H9 (cell line): ENCODE measurements around the gene CDH13. TPM values are rescaled to one million over a fixed set of nuclear protein-coding genes. Genes with fewer than 3 reads are reported as not detected.

Experiments
- DNase-seq: peaks from one replicate; pipeline ENCODE4 v3.0.0-alpha.2; 2017
- H2AFZ ChIP-seq: one replicate; pipeline ENCODE4 v1.6.1; 2013; ENCODE audit warnings: mild to moderate bottlenecking, low read length, control low read depth, moderate library complexity
- H2AK5ac ChIP-seq: 2 replicates; pipeline ENCODE4 v1.6.1; 2013; ENCODE audit warnings: low read length, control low read depth, mixed read lengths; ENCODE audit not compliant: insufficient read length
- H2BK120ac ChIP-seq: one replicate; pipeline ENCODE4 v1.6.1; 2013; ENCODE audit warnings: low read depth, mild to moderate bottlenecking, low read length, control low read depth, inconsistent platforms; ENCODE audit not compliant: poor library complexity, severe bottlenecking
- H2BK12ac ChIP-seq: 2 replicates; pipeline ENCODE4 v1.6.1; 2013; ENCODE audit warnings: low read length, control low read depth, mixed read lengths, low read depth; ENCODE audit not compliant: insufficient read length
- H2BK15ac ChIP-seq: 2 replicates; pipeline ENCODE4 v1.6.1; 2013; ENCODE audit warnings: low read depth, low read length, control low read depth
- H2BK20ac ChIP-seq: one replicate; pipeline ENCODE4 v1.6.1; 2013; ENCODE audit warnings: low read depth, mild to moderate bottlenecking, low read length, control low read depth, inconsistent platforms; ENCODE audit not compliant: poor library complexity, severe bottlenecking
- H2BK5ac ChIP-seq: 2 replicates; pipeline ENCODE4 v1.6.1; 2013; ENCODE audit warnings: low read length, control low read depth, mixed read lengths; ENCODE audit not compliant: insufficient read length
- H3K14ac ChIP-seq: 2 replicates; pipeline ENCODE4 v1.6.1; 2013; ENCODE audit warnings: low read length, control low read depth; ENCODE audit not compliant: insufficient read depth
- H3K18ac ChIP-seq: 2 replicates; pipeline ENCODE4 v1.6.1; 2013; ENCODE audit warnings: low read depth, mild to moderate bottlenecking, mixed read lengths, low read length, control low read depth; ENCODE audit not compliant: insufficient read length
- H3K23ac ChIP-seq: 2 replicates; pipeline ENCODE4 v1.6.1; 2013; ENCODE audit warnings: low read length, control low read depth, mixed read lengths, low read depth; ENCODE audit not compliant: insufficient read length
- H3K23me2 ChIP-seq: 2 replicates; pipeline ENCODE4 v1.6.1; 2013; ENCODE audit warnings: low read depth, mild to moderate bottlenecking, mixed read lengths, low read length, control low read depth; ENCODE audit not compliant: insufficient read length, poor library complexity, severe bottlenecking
- H3K27ac ChIP-seq: 2 replicates; pipeline ENCODE4 v1.5.1; 2013; ENCODE audit warnings: low read length, control low read depth, mixed read lengths, low read depth; ENCODE audit not compliant: insufficient read length
- H3K27me3 ChIP-seq: 2 replicates; pipeline ENCODE4 v1.6.1; 2013; ENCODE audit warnings: low read length, control low read depth, inconsistent platforms; ENCODE audit not compliant: insufficient read depth
- H3K4ac ChIP-seq: 2 replicates; pipeline ENCODE4 v1.6.1; 2013; ENCODE audit warnings: low read depth, mild to moderate bottlenecking, control low read depth, inconsistent platforms, low read length, moderate library complexity
- H3K4me1 ChIP-seq: 2 replicates; pipeline ENCODE4 v1.6.1; 2013; ENCODE audit warnings: low read length, control low read depth, inconsistent platforms; ENCODE audit not compliant: insufficient read depth
- H3K4me2 ChIP-seq: 2 replicates; pipeline ENCODE4 v1.6.1; 2013; ENCODE audit warnings: low read length, control low read depth, mixed read lengths; ENCODE audit not compliant: insufficient read length, insufficient read depth
- H3K56ac ChIP-seq: 2 replicates; pipeline ENCODE4 v1.6.1; 2013; ENCODE audit warnings: low read depth, mild to moderate bottlenecking, mixed read lengths, low read length, control low read depth; ENCODE audit not compliant: insufficient read length
- H3K79me1 ChIP-seq: 2 replicates; pipeline ENCODE4 v1.6.1; 2013; ENCODE audit warnings: low read depth, mild to moderate bottlenecking, moderate library complexity, low read length, control low read depth, inconsistent platforms; ENCODE audit not compliant: insufficient read depth, poor library complexity, severe bottlenecking
- H3K79me2 ChIP-seq: 2 replicates; pipeline ENCODE4 v1.6.1; 2013; ENCODE audit warnings: low read length, control low read depth, inconsistent platforms; ENCODE audit not compliant: insufficient read depth
- H3K9ac ChIP-seq: 2 replicates; pipeline ENCODE4 v1.6.1; 2013; ENCODE audit warnings: low read length, control low read depth, mixed read lengths; ENCODE audit not compliant: insufficient read length; ENCODE audit errors: extremely low read depth
- H3K9me3 ChIP-seq: one replicate; pipeline ENCODE4 v1.6.1; 2013; ENCODE audit warnings: low read depth, low read length, inconsistent platforms; ENCODE audit not compliant: control insufficient read depth
- H3T11ph ChIP-seq: one replicate; pipeline ENCODE4 v1.6.1; 2013; ENCODE audit warnings: mild to moderate bottlenecking, low read length, control low read depth, inconsistent platforms
- H4K20me1 ChIP-seq: one replicate; pipeline ENCODE4 v1.6.1; 2013; ENCODE audit not compliant: control insufficient read depth, insufficient read length, insufficient read depth
- H4K5ac ChIP-seq: 2 replicates; pipeline ENCODE4 v1.6.1; 2013; ENCODE audit warnings: low read depth, mild to moderate bottlenecking, mixed read lengths, low read length, control low read depth; ENCODE audit not compliant: insufficient read length
- H4K8ac ChIP-seq: replicated peaks from 2 replicates; pipeline ENCODE4 v1.6.1; 2013; ENCODE audit warnings: low read length, control low read depth, mixed read lengths, low read depth; ENCODE audit not compliant: insufficient read length
- H4K91ac ChIP-seq: 2 replicates; pipeline ENCODE4 v1.6.1; 2013; ENCODE audit warnings: low read depth, mild to moderate bottlenecking, moderate library complexity, mixed read lengths, low read length, control low read depth; ENCODE audit not compliant: insufficient read length
- H3K27ac Mint-ChIP-seq, 3 experiments: 2 replicates in 2 of 3; 3 replicates in 1 of 3; pipeline ENCODE4 v1.8.0; 2020 to 2021; ENCODE audit warnings: mixed read lengths in 3 of 3, mild to moderate bottlenecking in 1 of 3, moderate library complexity in 1 of 3
- H3K27me3 Mint-ChIP-seq: 2 replicates; pipeline ENCODE4 v1.8.0; 2021; ENCODE audit warnings: low read depth, mild to moderate bottlenecking, moderate library complexity, mixed read lengths
- H3K36me3 Mint-ChIP-seq, 3 experiments: 2 replicates in 2 of 3; 3 replicates in 1 of 3; pipeline ENCODE4 v1.8.0; 2020 to 2021; ENCODE audit warnings: low read depth in 3 of 3, mixed read lengths in 3 of 3; ENCODE audit not compliant: insufficient read depth in 1 of 3
- H3K4me1 Mint-ChIP-seq, 2 experiments: 2 replicates each; pipeline ENCODE4 v1.8.0; 2020; ENCODE audit warnings: mixed read lengths in 2 of 2
- H3K4me3 Mint-ChIP-seq, 2 experiments: 2 replicates in 1 of 2; 3 replicates in 1 of 2; pipeline ENCODE4 v1.8.0; 2020 to 2021; ENCODE audit warnings: mild to moderate bottlenecking in 2 of 2, mixed read lengths in 2 of 2, moderate library complexity in 1 of 2
- H3K9me3 Mint-ChIP-seq, 2 experiments: 2 replicates in 1 of 2; 3 replicates in 1 of 2; pipeline ENCODE4 v1.8.0; 2020; ENCODE audit warnings: mild to moderate bottlenecking in 2 of 2, mixed read lengths in 2 of 2, moderate library complexity in 1 of 2
- CTCF ChIP-seq: fragments of 200-600 bp; sonication (generic); conservative IDR thresholded peaks from 3 replicates; pipeline ENCODE4 v1.8.0; 2021; ENCODE audit warnings: antibody characterized with exemption, mild to moderate bottlenecking
- WGBS: extraction: QIAGEN DNeasy Blood & Tissue Kit; methylation state at CpG from one replicate; pipeline ENCODE4 v1.1.7; 2013; ENCODE audit warnings: missing lambda C conversion rate, low lambda C conversion rate, mixed read lengths; ENCODE audit not compliant: insufficient read length; ENCODE audit errors: extremely low coverage; 5-methylcytosine and 5-hydroxymethylcytosine counted together
- total RNA-seq: library from RNA; stranded (reverse); gene quantifications from 2 replicates; pipeline ENCODE4 v1.2.1, GENCODE V29; 2021

The CDH13 gene
- total RNA-seq, 1 experiment from 2014 or later: 1.5 TPM

GRCh38 chr16:82900559-82900958 lies 273.8 kb downstream of the CDH13 start:
- Histone ChIP-seq H4K5ac (no peak overlapping the region), H3K79me2 (no peaks in the 10 kb centered on the region), H3T11ph (no peak overlapping the region), H3K4me1 (no peaks in the 10 kb centered on the region), H4K8ac (no peak overlapping the region), H3K18ac (no peak overlapping the region), H3K4ac (no peak overlapping the region), H3K9me3 (no peaks in the 10 kb centered on the region), H2BK12ac (no peak overlapping the region), H3K27ac (no peak overlapping the region), H2AK5ac (no peak overlapping the region), H4K91ac (no peak overlapping the region), H2BK5ac (no peak overlapping the region), H3K79me1 (no peaks in the 10 kb centered on the region), H3K56ac (no peak overlapping the region), H3K23ac (no peak overlapping the region), H3K9ac (no peak overlapping the region), H2BK15ac (no peak overlapping the region), H3K14ac (no peak overlapping the region), H4K20me1 (no peaks in the 10 kb centered on the region), H3K23me2 (no peaks in the 10 kb centered on the region), H2BK20ac (no peak overlapping the region), H3K27me3 (no peaks in the 10 kb centered on the region), H2AFZ (no peak overlapping the region), H2BK120ac (no peak overlapping the region), H3K4me2 (no peak overlapping the region)
- no peak overlapping the region for H3K27ac Mint-ChIP-seq
- WGBS: no CpG with 5 or more reads among the region's 8 CpGs
- H3K9me3 Mint-ChIP-seq: no peaks in the 10 kb centered on the region
- H3K27me3 Mint-ChIP-seq: no peaks in the 10 kb centered on the region
- no peak for DNase-seq
- no peak for TF ChIP-seq CTCF
- no peak overlapping the region for H3K4me3 Mint-ChIP-seq
- no peaks in the 10 kb centered on the region for H3K4me1 Mint-ChIP-seq
- no peaks in the 10 kb centered on the region for H3K36me3 Mint-ChIP-seq
